NCI-H1436 treated with DMSO at 0.1 percent for 48 hours (cell line): ENCODE data around the gene TNS3.
"Not testable (repeated sequence)": the region's sequence is repeated elsewhere in the genome, so short reads cannot be mapped to it uniquely, and the experiment has no call there.

Experiments used
- DNase-seq: peaks from one replicate; lab custom pipeline; 2025; lab: John Stamatoyannopoulos, UW

Gene TNS3

GRCh38 chr7:47471358-47471703 is 110.6 kb downstream of the TNS3 start:
- DNase-seq = no peak

- DNase-seq = no peak
Measured at GRCh38 chr7:47470567-47471357, 111.1 kb downstream of the TNS3 start.

- not testable (repeated sequence) for DNase-seq
Measured at GRCh38 chr7:47469846-47470245, 112.1 kb downstream of the TNS3 start.

- DNase-seq = no peak
Measured at GRCh38 chr7:47466832-47467231, 115.1 kb downstream of the TNS3 start.

GRCh38 chr7:47465191-47465590 is 116.7 kb downstream of the TNS3 start:
- no peak for DNase-seq

- DNase-seq = no peak
Measured at GRCh38 chr7:47464266-47464665, 117.6 kb downstream of the TNS3 start.

- no peak for DNase-seq
Measured at GRCh38 chr7:47461746-47462145, 120.2 kb downstream of the TNS3 start.

- DNase-seq = no peak
Measured at GRCh38 chr7:47461161-47461560, 120.8 kb downstream of the TNS3 start.

GRCh38 chr7:47460251-47460989 is 121.5 kb downstream of the TNS3 start:
- DNase-seq = no peak

GRCh38 chr7:47458486-47458885 is 123.4 kb downstream of the TNS3 start:
- no peak for DNase-seq

GRCh38 chr7:47458057-47458456 is 123.9 kb downstream of the TNS3 start:
- DNase-seq = no peak

- DNase-seq = no peak
Measured at GRCh38 chr7:47456210-47456955, 125.5 kb downstream of the TNS3 start.

GRCh38 chr7:47455872-47456185 is 126.1 kb downstream of the TNS3 start:
- DNase-seq = no peak

GRCh38 chr7:47454974-47455871 is 126.7 kb downstream of the TNS3 start:
- no peak for DNase-seq

GRCh38 chr7:47454069-47454973 is 127.6 kb downstream of the TNS3 start:
- no peak for DNase-seq

GRCh38 chr7:47453093-47454061 is 128.5 kb downstream of the TNS3 start:
- DNase-seq = no peak

- DNase-seq = no peak
Measured at GRCh38 chr7:47452715-47453092, 129.2 kb downstream of the TNS3 start.

GRCh38 chr7:47452295-47452694 is 129.6 kb downstream of the TNS3 start:
- DNase-seq = no peak

GRCh38 chr7:47451851-47452205 is 130.1 kb downstream of the TNS3 start:
- DNase-seq = no peak
